Measurements from ENCODE around the gene SEMA5B. TPM values are rescaled to one million over a fixed set of nuclear protein-coding genes. Genes with fewer than 3 reads are reported as not detected.

SEMA5B gene
- total RNA-seq, 1 experiment from 2014 or later: 9.4 TPM

DNA sequence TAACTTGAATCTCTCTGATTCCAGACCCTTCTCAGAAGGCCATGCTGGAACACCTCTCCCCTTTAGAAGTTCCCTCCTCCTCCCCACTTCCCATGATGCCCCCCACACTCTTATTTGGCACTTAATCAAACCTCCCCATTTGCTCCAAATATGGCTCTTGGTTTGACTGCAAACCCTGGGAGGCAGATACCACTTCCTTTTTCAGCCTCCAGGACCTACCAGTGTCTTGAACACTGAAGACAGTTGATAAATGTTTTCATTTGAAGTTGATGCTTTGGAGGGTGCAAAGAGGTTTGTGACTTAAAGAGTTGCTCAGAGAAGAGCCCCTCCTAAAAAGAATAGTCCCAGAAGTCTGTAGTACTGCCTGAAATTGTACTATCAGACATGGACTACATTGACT is 61.5 kb downstream of the SEMA5B start:
- H3K27ac ChIP-seq (ENCODE audit: insufficient read length, low read depth, low read length): no peak overlapping the region
- no peaks in the 10 kb centered on the region for H3K79me2 ChIP-seq (ENCODE audit: insufficient read depth, low read length)
- H2BK12ac ChIP-seq (ENCODE audit: insufficient read length, low read depth, low read length): no peak overlapping the region
- H2BK5ac ChIP-seq (ENCODE audit: insufficient read length, low read length): no peak overlapping the region
- H3K23me2 ChIP-seq (ENCODE audit: insufficient read length, low read depth, low read length, poor library complexity, severe bottlenecking): no peaks in the 10 kb centered on the region
- H2BK15ac ChIP-seq (ENCODE audit: low read depth, low read length): no peak overlapping the region
- H3K9ac ChIP-seq (ENCODE audit: extremely low read depth, insufficient read length, low read length): no peak overlapping the region
- no peak overlapping the region for H2BK120ac ChIP-seq (ENCODE audit: low read depth, low read length, poor library complexity, severe bottlenecking)
- Mint-ChIP-seq H3K4me1 (peaks cover 24 to 32% of the 10 kb centered on the region in 2 experiments), H3K27ac (no peak overlapping the region), H3K9me3 (no peaks in the 10 kb centered on the region), H3K4me3 (no peak overlapping the region), H3K27me3 (ENCODE audit: low read depth) (peaks cover 11% of the 10 kb centered on the region), H3K36me3 (ENCODE audit: insufficient read depth in 1 of 3, low read depth in 3 of 3) (peaks cover 0 to 3% (median 0%) of the 10 kb centered on the region in 3 experiments; a peak in 1 of 7 replicates)
- H3K4me2 ChIP-seq (ENCODE audit: insufficient read depth, insufficient read length, low read length): no peak overlapping the region
- no peaks in the 10 kb centered on the region for H3K27me3 ChIP-seq (ENCODE audit: insufficient read depth, low read length)
- H4K91ac ChIP-seq (ENCODE audit: insufficient read length, low read depth, low read length): no peak overlapping the region
- H2BK20ac ChIP-seq (ENCODE audit: low read depth, low read length, poor library complexity, severe bottlenecking): no peak overlapping the region
- no peak overlapping the region for H3K23ac ChIP-seq (ENCODE audit: insufficient read length, low read depth, low read length)
- DNase-seq: no peak
- H3K14ac ChIP-seq (ENCODE audit: insufficient read depth, low read length): no peak overlapping the region
- H3K56ac ChIP-seq (ENCODE audit: insufficient read length, low read depth, low read length): no peak overlapping the region
- no peaks in the 10 kb centered on the region for H3K79me1 ChIP-seq (ENCODE audit: insufficient read depth, low read depth, low read length, poor library complexity, severe bottlenecking)
- no peak overlapping the region for H3K4ac ChIP-seq (ENCODE audit: low read depth, low read length)
- H2AK5ac ChIP-seq (ENCODE audit: insufficient read length, low read length): no peak overlapping the region
- H4K8ac ChIP-seq (replicated peaks; ENCODE audit: insufficient read length, low read depth, low read length): no peak overlapping the region
- H3K18ac ChIP-seq (ENCODE audit: insufficient read length, low read depth, low read length): no peak overlapping the region
- H4K20me1 ChIP-seq (ENCODE audit: control insufficient read depth, insufficient read depth, insufficient read length): peaks cover 2% of the 10 kb centered on the region
- H2AFZ ChIP-seq (ENCODE audit: low read length): no peak overlapping the region
- no peaks in the 10 kb centered on the region for H3K9me3 ChIP-seq (ENCODE audit: control insufficient read depth, low read depth, low read length)
- no peak overlapping the region for H4K5ac ChIP-seq (ENCODE audit: insufficient read length, low read depth, low read length)
- TF ChIP-seq, protein P1, sequence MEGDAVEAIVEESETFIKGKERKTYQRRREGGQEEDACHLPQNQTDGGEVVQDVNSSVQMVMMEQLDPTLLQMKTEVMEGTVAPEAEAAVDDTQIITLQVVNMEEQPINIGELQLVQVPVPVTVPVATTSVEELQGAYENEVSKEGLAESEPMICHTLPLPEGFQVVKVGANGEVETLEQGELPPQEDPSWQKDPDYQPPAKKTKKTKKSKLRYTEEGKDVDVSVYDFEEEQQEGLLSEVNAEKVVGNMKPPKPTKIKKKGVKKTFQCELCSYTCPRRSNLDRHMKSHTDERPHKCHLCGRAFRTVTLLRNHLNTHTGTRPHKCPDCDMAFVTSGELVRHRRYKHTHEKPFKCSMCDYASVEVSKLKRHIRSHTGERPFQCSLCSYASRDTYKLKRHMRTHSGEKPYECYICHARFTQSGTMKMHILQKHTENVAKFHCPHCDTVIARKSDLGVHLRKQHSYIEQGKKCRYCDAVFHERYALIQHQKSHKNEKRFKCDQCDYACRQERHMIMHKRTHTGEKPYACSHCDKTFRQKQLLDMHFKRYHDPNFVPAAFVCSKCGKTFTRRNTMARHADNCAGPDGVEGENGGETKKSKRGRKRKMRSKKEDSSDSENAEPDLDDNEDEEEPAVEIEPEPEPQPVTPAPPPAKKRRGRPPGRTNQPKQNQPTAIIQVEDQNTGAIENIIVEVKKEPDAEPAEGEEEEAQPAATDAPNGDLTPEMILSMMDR (conservative IDR thresholded peaks at IDR 0.05): no peak
- no peaks in the 10 kb centered on the region for H3K4me1 ChIP-seq (ENCODE audit: insufficient read depth, low read length)
- H3T11ph ChIP-seq (ENCODE audit: low read length): no peak overlapping the region

All from H9 (cell line).